ENCODE results near the gene LACTB. TPM values are rescaled to one million over a fixed set of nuclear protein-coding genes. Genes with fewer than 3 reads are reported as not detected.

The LACTB gene
- total and polyA plus RNA-seq, 10 of the 15 experiments (the other 5 are each of a cell fraction or from before 2014, with no cell fraction given): 5.0 to 35.3 (median 16.6) TPM

DNA sequence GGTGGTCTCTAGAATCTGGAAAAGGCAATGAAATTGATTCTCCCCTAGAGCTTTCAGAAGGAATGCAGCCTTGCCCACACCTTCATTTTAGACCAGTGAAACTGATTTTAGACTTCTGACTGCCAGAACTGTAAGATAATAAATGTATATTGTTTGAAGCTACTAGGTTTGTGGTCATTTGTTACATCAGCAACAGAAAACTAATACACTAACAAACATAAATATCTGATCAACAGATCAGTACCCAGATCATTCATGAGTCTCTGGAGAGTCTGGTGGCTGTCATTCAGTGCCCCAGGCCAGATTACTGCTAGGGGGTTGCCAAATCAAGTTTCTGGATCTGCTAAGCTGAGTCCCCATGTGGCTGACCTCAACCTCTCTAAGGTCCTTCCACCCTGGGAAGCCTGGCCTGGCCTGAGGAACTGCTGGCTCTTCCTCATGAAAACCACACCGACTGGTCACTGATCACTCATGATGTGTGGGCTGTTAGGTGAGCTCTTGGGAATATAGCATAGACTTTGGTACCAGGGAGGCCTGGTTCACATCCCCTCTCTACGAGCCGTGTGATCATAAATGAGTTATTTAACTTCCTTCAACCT lies 11.1 kb upstream of the LACTB start:
- Histone ChIP-seq H3K9ac (ENCODE audit: control insufficient read depth, insufficient read depth, low read length) (no peak overlapping the region), H4K20me1 (ENCODE audit: control insufficient read depth, insufficient read depth) (no peaks in the 10 kb centered on the region), H3K4me1 (ENCODE audit: control insufficient read depth, insufficient read depth, low read length) (no peaks in the 10 kb centered on the region), H3K27ac (ENCODE audit: control insufficient read depth, insufficient read depth) (no peak overlapping the region), H3K4me2 (ENCODE audit: control insufficient read depth, insufficient read depth) (no peak overlapping the region), H3K36me3 (ENCODE audit: control insufficient read depth in 2 of 2, insufficient read depth in 2 of 2, low read length in 1 of 2) (no peaks in the 10 kb centered on the region), H3K9me3 (replicated peaks; ENCODE audit: control insufficient read depth, insufficient read depth, low read length) (no peaks in the 10 kb centered on the region; the same call in 2 of the 3 replicates), H3K27me3 (replicated peaks in 1 of 2; ENCODE audit: control insufficient read depth in 2 of 2, insufficient read depth in 2 of 2, low read length in 1 of 2) (no peaks in the 10 kb centered on the region; a peak in 2 of 4 replicates), H2AFZ (ENCODE audit: control insufficient read depth, low read depth, low read length) (no peak overlapping the region), H3K4me3 (no peak overlapping the region), H3K79me2 (ENCODE audit: control insufficient read depth, insufficient read depth, low read length) (no peaks in the 10 kb centered on the region)
- CTCF ChIA-PET: interaction anchor here (0.6 kb wide), 1 partner anchor 279 kb away, joined by 3 read pairs; no protein-coding TSS in a partner anchor
- FAIRE-seq (no peak), DNase-seq (ENCODE audit: low read depth, low spot score) (no peak), ATAC-seq (no peak)
- POLR2A ChIA-PET: no interaction called here
- WGBS (ENCODE audit: insufficient coverage, insufficient replicate concordance, low lambda C conversion rate, missing lambda C conversion rate): 64% methylated on average over 3 of the region's 3 CpGs
- SMC1A ChIA-PET (ENCODE audit: uncharacterized antibody, unreplicated experiment): interaction anchor here (1.5 kb wide), 1 partner anchor 10 kb away, joined by 4 read pairs; no protein-coding TSS in a partner anchor
- TF ChIP-seq DPF2 (IDR thresholded peaks at IDR 0.05) (no peak), WRNIP1 (IDR thresholded peaks at IDR 0.05; ENCODE audit: borderline replicate concordance, low read depth, low read length) (no peak), FOXK2 (IDR thresholded peaks at IDR 0.05) (no peak), ETV6 (conservative IDR thresholded peaks at IDR 0.05 in 1 of 2, IDR thresholded peaks at IDR 0.05 in 1 of 2; ENCODE audit: borderline replicate concordance in 1 of 2, low read depth in 1 of 2) (no peak), ZNF274 (IDR thresholded peaks at IDR 0.05; ENCODE audit: insufficient read depth, insufficient read length) (no peak)
- TF ChIP-seq, protein P1, sequence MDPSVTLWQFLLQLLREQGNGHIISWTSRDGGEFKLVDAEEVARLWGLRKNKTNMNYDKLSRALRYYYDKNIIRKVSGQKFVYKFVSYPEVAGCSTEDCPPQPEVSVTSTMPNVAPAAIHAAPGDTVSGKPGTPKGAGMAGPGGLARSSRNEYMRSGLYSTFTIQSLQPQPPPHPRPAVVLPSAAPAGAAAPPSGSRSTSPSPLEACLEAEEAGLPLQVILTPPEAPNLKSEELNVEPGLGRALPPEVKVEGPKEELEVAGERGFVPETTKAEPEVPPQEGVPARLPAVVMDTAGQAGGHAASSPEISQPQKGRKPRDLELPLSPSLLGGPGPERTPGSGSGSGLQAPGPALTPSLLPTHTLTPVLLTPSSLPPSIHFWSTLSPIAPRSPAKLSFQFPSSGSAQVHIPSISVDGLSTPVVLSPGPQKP (IDR thresholded peaks at IDR 0.05; ENCODE audit: low read depth, low read length): no peak
- TF ChIP-seq, protein P2, sequence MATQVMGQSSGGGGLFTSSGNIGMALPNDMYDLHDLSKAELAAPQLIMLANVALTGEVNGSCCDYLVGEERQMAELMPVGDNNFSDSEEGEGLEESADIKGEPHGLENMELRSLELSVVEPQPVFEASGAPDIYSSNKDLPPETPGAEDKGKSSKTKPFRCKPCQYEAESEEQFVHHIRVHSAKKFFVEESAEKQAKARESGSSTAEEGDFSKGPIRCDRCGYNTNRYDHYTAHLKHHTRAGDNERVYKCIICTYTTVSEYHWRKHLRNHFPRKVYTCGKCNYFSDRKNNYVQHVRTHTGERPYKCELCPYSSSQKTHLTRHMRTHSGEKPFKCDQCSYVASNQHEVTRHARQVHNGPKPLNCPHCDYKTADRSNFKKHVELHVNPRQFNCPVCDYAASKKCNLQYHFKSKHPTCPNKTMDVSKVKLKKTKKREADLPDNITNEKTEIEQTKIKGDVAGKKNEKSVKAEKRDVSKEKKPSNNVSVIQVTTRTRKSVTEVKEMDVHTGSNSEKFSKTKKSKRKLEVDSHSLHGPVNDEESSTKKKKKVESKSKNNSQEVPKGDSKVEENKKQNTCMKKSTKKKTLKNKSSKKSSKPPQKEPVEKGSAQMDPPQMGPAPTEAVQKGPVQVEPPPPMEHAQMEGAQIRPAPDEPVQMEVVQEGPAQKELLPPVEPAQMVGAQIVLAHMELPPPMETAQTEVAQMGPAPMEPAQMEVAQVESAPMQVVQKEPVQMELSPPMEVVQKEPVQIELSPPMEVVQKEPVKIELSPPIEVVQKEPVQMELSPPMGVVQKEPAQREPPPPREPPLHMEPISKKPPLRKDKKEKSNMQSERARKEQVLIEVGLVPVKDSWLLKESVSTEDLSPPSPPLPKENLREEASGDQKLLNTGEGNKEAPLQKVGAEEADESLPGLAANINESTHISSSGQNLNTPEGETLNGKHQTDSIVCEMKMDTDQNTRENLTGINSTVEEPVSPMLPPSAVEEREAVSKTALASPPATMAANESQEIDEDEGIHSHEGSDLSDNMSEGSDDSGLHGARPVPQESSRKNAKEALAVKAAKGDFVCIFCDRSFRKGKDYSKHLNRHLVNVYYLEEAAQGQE (IDR thresholded peaks at IDR 0.05; ENCODE audit: low read depth, low read length): no peak
- TF ChIP-seq, protein P3, sequence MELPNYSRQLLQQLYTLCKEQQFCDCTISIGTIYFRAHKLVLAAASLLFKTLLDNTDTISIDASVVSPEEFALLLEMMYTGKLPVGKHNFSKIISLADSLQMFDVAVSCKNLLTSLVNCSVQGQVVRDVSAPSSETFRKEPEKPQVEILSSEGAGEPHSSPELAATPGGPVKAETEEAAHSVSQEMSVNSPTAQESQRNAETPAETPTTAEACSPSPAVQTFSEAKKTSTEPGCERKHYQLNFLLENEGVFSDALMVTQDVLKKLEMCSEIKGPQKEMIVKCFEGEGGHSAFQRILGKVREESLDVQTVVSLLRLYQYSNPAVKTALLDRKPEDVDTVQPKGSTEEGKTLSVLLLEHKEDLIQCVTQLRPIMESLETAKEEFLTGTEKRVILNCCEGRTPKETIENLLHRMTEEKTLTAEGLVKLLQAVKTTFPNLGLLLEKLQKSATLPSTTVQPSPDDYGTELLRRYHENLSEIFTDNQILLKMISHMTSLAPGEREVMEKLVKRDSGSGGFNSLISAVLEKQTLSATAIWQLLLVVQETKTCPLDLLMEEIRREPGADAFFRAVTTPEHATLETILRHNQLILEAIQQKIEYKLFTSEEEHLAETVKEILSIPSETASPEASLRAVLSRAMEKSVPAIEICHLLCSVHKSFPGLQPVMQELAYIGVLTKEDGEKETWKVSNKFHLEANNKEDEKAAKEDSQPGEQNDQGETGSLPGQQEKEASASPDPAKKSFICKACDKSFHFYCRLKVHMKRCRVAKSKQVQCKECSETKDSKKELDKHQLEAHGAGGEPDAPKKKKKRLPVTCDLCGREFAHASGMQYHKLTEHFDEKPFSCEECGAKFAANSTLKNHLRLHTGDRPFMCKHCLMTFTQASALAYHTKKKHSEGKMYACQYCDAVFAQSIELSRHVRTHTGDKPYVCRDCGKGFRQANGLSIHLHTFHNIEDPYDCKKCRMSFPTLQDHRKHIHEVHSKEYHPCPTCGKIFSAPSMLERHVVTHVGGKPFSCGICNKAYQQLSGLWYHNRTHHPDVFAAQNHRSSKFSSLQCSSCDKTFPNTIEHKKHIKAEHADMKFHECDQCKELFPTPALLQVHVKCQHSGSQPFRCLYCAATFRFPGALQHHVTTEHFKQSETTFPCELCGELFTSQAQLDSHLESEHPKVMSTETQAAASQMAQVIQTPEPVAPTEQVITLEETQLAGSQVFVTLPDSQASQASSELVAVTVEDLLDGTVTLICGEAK (IDR thresholded peaks at IDR 0.05; ENCODE audit: borderline replicate concordance): no peak
- TF ChIP-seq, protein P4, sequence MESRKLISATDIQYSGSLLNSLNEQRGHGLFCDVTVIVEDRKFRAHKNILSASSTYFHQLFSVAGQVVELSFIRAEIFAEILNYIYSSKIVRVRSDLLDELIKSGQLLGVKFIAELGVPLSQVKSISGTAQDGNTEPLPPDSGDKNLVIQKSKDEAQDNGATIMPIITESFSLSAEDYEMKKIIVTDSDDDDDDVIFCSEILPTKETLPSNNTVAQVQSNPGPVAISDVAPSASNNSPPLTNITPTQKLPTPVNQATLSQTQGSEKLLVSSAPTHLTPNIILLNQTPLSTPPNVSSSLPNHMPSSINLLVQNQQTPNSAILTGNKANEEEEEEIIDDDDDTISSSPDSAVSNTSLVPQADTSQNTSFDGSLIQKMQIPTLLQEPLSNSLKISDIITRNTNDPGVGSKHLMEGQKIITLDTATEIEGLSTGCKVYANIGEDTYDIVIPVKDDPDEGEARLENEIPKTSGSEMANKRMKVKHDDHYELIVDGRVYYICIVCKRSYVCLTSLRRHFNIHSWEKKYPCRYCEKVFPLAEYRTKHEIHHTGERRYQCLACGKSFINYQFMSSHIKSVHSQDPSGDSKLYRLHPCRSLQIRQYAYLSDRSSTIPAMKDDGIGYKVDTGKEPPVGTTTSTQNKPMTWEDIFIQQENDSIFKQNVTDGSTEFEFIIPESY (IDR thresholded peaks at IDR 0.05): no peak
- RAD21 ChIA-PET (ENCODE audit: unreplicated experiment): no interaction called here
- intact Hi-C loops (cut with micrococcal nuclease; ENCODE audit: unreplicated experiment): no loop called here
- BruUV-seq (replicated peaks): no TSS peak
- in situ Hi-C loops (cut with MboI): no loop called here
